ENCODE results near the gene TOB1.
A peak's percentile ranks its signal among the peaks of the same experiment; 100 is the strongest.

The TOB1 gene

DNA sequence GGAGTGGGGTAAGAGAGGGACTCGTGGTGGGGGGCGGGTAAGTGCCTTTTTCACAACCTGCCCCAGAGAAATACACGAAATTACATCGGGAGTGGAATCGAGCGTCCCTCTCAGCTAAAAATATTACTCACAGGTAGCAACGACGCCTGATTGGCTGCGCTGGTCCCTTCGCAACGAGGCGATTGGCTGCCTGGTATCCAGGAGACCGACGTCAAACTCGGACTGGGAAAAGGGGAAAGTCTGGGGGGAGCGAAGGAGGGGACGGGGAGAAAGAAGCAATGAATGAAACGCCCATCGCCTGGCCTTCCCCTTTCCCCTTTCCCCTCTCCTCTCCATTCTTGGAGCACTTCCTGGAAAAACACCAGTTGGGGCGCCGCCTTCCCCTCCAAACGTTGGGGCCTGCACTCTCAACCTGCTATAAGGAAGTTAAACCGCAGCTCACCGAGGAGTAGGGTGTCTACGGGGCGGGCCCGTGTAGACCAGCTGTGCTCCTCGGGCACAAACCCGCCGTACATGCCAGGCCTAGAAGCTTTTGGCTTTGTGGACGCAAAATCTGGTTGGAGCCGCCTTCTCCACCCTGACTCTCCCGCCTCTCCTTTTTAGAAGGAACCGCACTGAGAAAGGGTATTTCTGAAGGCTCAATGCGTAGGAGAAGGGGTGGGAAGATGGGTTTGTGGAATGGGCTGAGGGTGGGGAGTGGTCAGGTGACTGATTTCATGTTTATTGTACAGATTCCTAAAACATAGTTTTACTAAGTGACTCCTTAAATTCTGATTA, 1.4 kb upstream of the TOB1 start (continued):
- TF ChIP-seq ZNF274 (IDR thresholded peaks at IDR 0.05; ENCODE audit: low read length) (no peak), ZNF274 (tag by site-specific recombination; IDR thresholded peaks at IDR 0.05; ENCODE audit: borderline replicate concordance) (no peak), YY1 (tag by site-specific recombination; IDR thresholded peaks at IDR 0.05) (no peak), ZNF214 (tag by site-specific recombination; IDR thresholded peaks at IDR 0.05; ENCODE audit: borderline replicate concordance) (no peak), ZBTB26 (tag by site-specific recombination; optimal IDR thresholded peaks at IDR 0.05) (no peak)

DNA sequence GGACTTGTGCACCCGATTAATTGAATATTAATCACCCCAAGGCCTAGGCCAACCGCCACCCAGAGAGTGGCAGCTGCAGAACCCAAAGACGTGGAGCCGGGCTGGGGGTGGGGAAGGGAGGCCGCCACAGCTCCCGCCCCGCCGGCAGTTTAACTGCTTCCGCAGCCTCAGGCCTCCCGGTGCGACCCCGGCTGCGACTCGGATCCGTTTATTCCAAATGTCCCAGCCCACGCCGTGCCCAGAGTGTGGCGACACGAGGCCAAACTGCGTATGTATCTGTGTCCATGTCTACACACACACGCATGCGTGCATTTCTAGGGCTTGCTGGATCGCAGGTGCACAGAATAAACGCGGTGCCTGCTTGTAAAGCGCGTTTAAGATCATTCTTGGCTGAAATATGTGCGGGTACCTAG, 802 bp upstream of the TOB1 start:
- no peaks in the 10 kb centered on the region for H3K9me3 ChIP-seq (ENCODE audit: control insufficient read depth, insufficient read depth, low read depth, low read length)
- ChIA-PET POLR2A (interaction anchor here (0.7 to 4.0 kb wide), 44 partner anchors 9 to 470 kb away, joined by 3 to 106 read pairs (median 8); partner anchors contain the start of genes CACNA1G, LRRC59, LUC7L3 and NME1), CTCF (interaction anchor here (0.5 to 5.7 kb wide), 7 partner anchors 15 to 199 kb away, joined by 3 to 35 read pairs (median 5); no protein-coding TSS in a partner anchor)
- H3K27ac ChIP-seq (ENCODE audit: extremely low read depth, low read depth, low read length), result peak overlapping the region; percentile 99
- peak overlapping the region; percentile 49 for H3K4me3 ChIP-seq (ENCODE audit: low read depth, low read length)
- H3K4me1 ChIP-seq (ENCODE audit: control insufficient read depth, insufficient read depth, low read length), result peaks cover 28% of the 10 kb centered on the region
- peaks cover 13 to 23% of the 10 kb centered on the region in 2 experiments for H3K36me3 ChIP-seq (ENCODE audit: control insufficient read depth in 2 of 2, insufficient read depth in 1 of 2, low read length in 2 of 2)
- TF ChIP-seq ZNF596 (tag by site-specific recombination; IDR thresholded peaks at IDR 0.05) (no peak), ZNF658 (tag by site-specific recombination; IDR thresholded peaks at IDR 0.05) (no peak), OVOL3 (tag by site-specific recombination; IDR thresholded peaks at IDR 0.05) (0 out of 2 replicates have a peak, but pooled peaks have one; percentile 10), ZNF830 (tag by site-specific recombination; IDR thresholded peaks at IDR 0.05; ENCODE audit: low read depth) (no peak), ZNF514 (tag by site-specific recombination; IDR thresholded peaks at IDR 0.05) (no peak), ZNF677 (tag by site-specific recombination; IDR thresholded peaks at IDR 0.05) (no peak), ZNF645 (tag by site-specific recombination; IDR thresholded peaks at IDR 0.05) (no peak), IKZF3 (tag by site-specific recombination; IDR thresholded peaks at IDR 0.05) (peak; percentile 4; the same call in 1 of the 2 replicates), ZNF394 (tag by site-specific recombination; IDR thresholded peaks at IDR 0.05; ENCODE audit: borderline replicate concordance) (peak; percentile 37; the same call in 1 of the 2 replicates), ZNF585B (tag by site-specific recombination; IDR thresholded peaks at IDR 0.05) (0 out of 2 replicates have a peak, but pooled peaks have one; percentile 1), ZBTB26 (tag by site-specific recombination; optimal IDR thresholded peaks at IDR 0.05) (peak; percentile 28), ZNF423 (tag by site-specific recombination; IDR thresholded peaks at IDR 0.05) (no peak; the same call in 1 of the 2 replicates), ZBTB48 (tag by site-specific recombination; IDR thresholded peaks at IDR 0.05) (peak; percentile 25; the same call in 1 of the 2 replicates), ZNF529 (tag by site-specific recombination; IDR thresholded peaks at IDR 0.05; ENCODE audit: insufficient replicate concordance) (no peak), ZNF629 (tag by site-specific recombination; IDR thresholded peaks at IDR 0.05) (peak; percentile 5; the same call in 1 of the 2 replicates), ZNF391 (tag by site-specific recombination; IDR thresholded peaks at IDR 0.05; ENCODE audit: borderline replicate concordance, low read depth) (no peak), ZNF544 (tag by site-specific recombination; IDR thresholded peaks at IDR 0.05) (no peak), SALL2 (tag by site-specific recombination; IDR thresholded peaks at IDR 0.05; ENCODE audit: borderline replicate concordance) (no peak), ZNF140 (tag by site-specific recombination; IDR thresholded peaks at IDR 0.05) (no peak)
- TF ChIP-seq, protein P1, sequence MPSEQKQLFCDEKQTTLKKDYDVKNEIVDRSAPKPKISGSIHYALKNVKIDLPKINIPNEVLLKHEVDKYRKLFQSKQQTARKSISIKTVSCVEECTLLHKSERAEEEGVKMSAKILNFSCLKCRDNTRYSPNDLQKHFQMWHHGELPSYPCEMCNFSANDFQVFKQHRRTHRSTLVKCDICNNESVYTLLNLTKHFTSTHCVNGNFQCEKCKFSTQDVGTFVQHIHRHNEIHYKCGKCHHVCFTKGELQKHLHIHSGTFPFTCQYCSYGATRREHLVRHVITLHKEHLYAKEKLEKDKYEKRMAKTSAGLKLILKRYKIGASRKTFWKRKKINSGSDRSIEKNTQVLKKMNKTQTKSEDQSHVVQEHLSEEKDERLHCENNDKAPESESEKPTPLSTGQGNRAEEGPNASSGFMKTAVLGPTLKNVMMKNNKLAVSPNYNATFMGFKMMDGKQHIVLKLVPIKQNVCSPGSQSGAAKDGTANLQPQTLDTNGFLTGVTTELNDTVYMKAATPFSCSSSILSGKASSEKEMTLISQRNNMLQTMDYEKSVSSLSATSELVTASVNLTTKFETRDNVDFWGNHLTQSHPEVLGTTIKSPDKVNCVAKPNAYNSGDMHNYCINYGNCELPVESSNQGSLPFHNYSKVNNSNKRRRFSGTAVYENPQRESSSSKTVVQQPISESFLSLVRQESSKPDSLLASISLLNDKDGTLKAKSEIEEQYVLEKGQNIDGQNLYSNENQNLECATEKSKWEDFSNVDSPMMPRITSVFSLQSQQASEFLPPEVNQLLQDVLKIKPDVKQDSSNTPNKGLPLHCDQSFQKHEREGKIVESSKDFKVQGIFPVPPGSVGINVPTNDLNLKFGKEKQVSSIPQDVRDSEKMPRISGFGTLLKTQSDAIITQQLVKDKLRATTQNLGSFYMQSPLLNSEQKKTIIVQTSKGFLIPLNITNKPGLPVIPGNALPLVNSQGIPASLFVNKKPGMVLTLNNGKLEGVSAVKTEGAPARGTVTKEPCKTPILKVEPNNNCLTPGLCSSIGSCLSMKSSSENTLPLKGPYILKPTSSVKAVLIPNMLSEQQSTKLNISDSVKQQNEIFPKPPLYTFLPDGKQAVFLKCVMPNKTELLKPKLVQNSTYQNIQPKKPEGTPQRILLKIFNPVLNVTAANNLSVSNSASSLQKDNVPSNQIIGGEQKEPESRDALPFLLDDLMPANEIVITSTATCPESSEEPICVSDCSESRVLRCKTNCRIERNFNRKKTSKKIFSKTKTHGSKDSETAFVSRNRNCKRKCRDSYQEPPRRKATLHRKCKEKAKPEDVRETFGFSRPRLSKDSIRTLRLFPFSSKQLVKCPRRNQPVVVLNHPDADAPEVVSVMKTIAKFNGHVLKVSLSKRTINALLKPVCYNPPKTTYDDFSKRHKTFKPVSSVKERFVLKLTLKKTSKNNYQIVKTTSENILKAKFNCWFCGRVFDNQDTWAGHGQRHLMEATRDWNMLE (tag by site-specific recombination; conservative IDR thresholded peaks at IDR 0.05; ENCODE audit: low read depth), result no peak
- TF ChIP-seq, protein P2, sequence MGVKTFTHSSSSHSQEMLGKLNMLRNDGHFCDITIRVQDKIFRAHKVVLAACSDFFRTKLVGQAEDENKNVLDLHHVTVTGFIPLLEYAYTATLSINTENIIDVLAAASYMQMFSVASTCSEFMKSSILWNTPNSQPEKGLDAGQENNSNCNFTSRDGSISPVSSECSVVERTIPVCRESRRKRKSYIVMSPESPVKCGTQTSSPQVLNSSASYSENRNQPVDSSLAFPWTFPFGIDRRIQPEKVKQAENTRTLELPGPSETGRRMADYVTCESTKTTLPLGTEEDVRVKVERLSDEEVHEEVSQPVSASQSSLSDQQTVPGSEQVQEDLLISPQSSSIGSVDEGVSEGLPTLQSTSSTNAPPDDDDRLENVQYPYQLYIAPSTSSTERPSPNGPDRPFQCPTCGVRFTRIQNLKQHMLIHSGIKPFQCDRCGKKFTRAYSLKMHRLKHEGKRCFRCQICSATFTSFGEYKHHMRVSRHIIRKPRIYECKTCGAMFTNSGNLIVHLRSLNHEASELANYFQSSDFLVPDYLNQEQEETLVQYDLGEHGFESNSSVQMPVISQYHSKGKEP (tag by site-specific recombination; IDR thresholded peaks at IDR 0.05), result no peak

All from HEK293 (cell line).